PFSK-1 (cell line): ENCODE results near the gene ALKBH2.

Experiments used
- FOXP2 ChIP-seq: optimal IDR thresholded peaks from 2 replicates; pipeline ENCODE3; 2011; ENCODE audit warnings: borderline replicate concordance, control low read depth, inconsistent platforms; ENCODE audit not compliant: insufficient read depth; ENCODE audit errors: extremely low read length, extremely low read depth
- POLR2AphosphoS5 ChIP-seq: IDR thresholded peaks from 2 replicates; pipeline ENCODE4 v1.6.1; 2012; ENCODE audit warnings: low read depth, mild to moderate bottlenecking, control low read depth, low read length, moderate library complexity
- REST ChIP-seq, 2 experiments: IDR thresholded peaks; 2 replicates each; pipeline versions ENCODE4 v1.6.1 to v1.8.0; 2011 to 2012; ENCODE audit warnings: low read depth in 2 of 2, low read length in 2 of 2, control low read depth in 1 of 2, inconsistent platforms in 1 of 2, mild to moderate bottlenecking in 1 of 2, moderate library complexity in 1 of 2; ENCODE audit not compliant: insufficient read depth in 1 of 2
- SIN3A ChIP-seq: IDR thresholded peaks from 2 replicates; pipeline ENCODE4 v1.6.1; 2012; ENCODE audit warnings: mild to moderate bottlenecking, low read length, moderate library complexity, borderline replicate concordance; ENCODE audit not compliant: insufficient read depth
- TAF1 ChIP-seq: IDR thresholded peaks from 2 replicates; pipeline ENCODE4 v1.6.1; 2012; ENCODE audit warnings: low read length, control low read depth, borderline replicate concordance; ENCODE audit not compliant: insufficient read depth

ALKBH2 gene

GRCh38 chr12:109092497-109093021 lies 713 bp downstream of the ALKBH2 start:
- no peak for TF ChIP-seq SIN3A
- TF ChIP-seq TAF1 = no peak
- no peak for TF ChIP-seq POLR2AphosphoS5
- no peak for TF ChIP-seq REST (IDR thresholded peaks at IDR 0.05; ENCODE audit: insufficient read depth in 1 of 2, low read depth in 2 of 2, low read length in 2 of 2)
- TF ChIP-seq FOXP2 = no peak

DNA sequence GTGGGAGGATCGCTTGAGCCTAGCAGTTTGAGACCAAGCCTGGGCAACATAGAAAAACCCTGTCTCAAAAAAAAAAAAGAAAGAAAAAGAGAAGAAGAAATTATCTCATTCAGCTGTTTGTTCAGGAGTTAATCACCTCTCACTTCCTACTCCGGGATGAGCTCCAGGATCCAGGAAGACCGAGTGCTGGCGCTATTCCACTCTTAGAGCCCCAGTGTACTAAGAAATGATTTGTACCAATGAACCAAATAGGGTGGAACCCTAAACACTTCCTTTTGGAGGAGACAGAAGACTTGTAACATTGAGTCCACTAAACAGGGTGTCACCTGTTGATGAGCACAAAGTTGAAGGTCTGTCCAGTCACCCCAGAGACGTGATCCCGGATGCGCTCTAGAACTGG lies 3.6 kb downstream of the ALKBH2 start:
- TF ChIP-seq FOXP2 = no peak
- no peak for TF ChIP-seq REST (IDR thresholded peaks at IDR 0.05; ENCODE audit: insufficient read depth in 1 of 2, low read depth in 2 of 2, low read length in 2 of 2)
- TF ChIP-seq SIN3A = no peak
- no peak for TF ChIP-seq TAF1
- no peak for TF ChIP-seq POLR2AphosphoS5

DNA sequence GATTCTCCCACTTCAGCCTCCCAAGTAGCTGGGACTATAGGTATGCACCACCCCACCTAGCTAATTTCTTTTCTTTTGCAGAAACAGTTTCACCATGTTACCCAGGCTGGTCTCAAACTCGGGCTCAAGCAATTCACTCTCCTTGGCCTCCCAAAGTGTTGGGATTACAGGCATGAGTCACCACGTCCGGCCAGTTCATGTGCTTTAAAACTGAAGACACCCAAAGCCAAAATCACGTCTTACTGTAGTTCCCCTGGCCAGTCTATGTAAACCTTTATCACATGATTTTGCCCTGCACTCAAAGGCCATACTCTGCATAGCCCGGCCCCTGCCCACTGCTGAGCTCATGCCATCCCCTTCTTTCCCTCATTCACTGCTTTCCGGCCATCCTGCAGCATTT lies 4.5 kb downstream of the ALKBH2 start:
- TF ChIP-seq POLR2AphosphoS5 (no peak), FOXP2 (no peak), TAF1 (no peak), SIN3A (no peak), REST (IDR thresholded peaks at IDR 0.05; ENCODE audit: insufficient read depth in 1 of 2, low read depth in 2 of 2, low read length in 2 of 2) (no peak)

- TF ChIP-seq REST (IDR thresholded peaks at IDR 0.05; ENCODE audit: insufficient read depth in 1 of 2, low read depth in 2 of 2, low read length in 2 of 2) = no peak
- no peak for TF ChIP-seq FOXP2
- TF ChIP-seq SIN3A = no peak
- TF ChIP-seq TAF1 = no peak
- TF ChIP-seq POLR2AphosphoS5 = no peak
Measured at GRCh38 chr12:109087250-109087649, 6.0 kb downstream of the ALKBH2 start.

GRCh38 chr12:109085590-109085989 lies 7.7 kb downstream of the ALKBH2 start:
- no peak for TF ChIP-seq SIN3A
- TF ChIP-seq TAF1 = no peak
- no peak for TF ChIP-seq REST (IDR thresholded peaks at IDR 0.05; ENCODE audit: insufficient read depth in 1 of 2, low read depth in 2 of 2, low read length in 2 of 2)
- no peak for TF ChIP-seq FOXP2
- TF ChIP-seq POLR2AphosphoS5 = no peak
